ENCODE results near the gene SCN2B.
"Not testable (repeated sequence)": the region's sequence is repeated elsewhere in the genome, so short reads cannot be mapped to it uniquely, and the experiment has no call there.

Gene SCN2B

GRCh38 chr11:118183691-118184090 is 7.3 kb upstream of the SCN2B start:
- H3K9me3 Mint-ChIP-seq; H3K4me3 Mint-ChIP-seq; H3K27ac Mint-ChIP-seq (ENCODE audit: low read depth); ATAC-seq (replicated peaks; ENCODE audit: extremely low read depth, poor library complexity, severe bottlenecking); H3K4me1 Mint-ChIP-seq; H3K36me3 Mint-ChIP-seq (ENCODE audit: insufficient read depth); DNase-seq (ENCODE audit: low spot score in 2 of 2): not testable (repeated sequence)
- peaks cover 25% of the 10 kb centered on the region for H3K27me3 Mint-ChIP-seq

- ATAC-seq (replicated peaks; ENCODE audit: extremely low read depth, poor library complexity, severe bottlenecking), result no peak
These were observed 3.9 kb upstream of the SCN2B start for GRCh38 chr11:118180300-118180703.

GRCh38 chr11:118176778-118177134 is 317 bp upstream of the SCN2B start:
- Mint-ChIP-seq H3K4me3 (no peak overlapping the region), H3K36me3 (ENCODE audit: insufficient read depth) (no peaks in the 10 kb centered on the region), H3K9me3 (no peaks in the 10 kb centered on the region), H3K4me1 (no peaks in the 10 kb centered on the region), H3K27me3 (peaks cover 48% of the 10 kb centered on the region), H3K27ac (ENCODE audit: low read depth) (no peak overlapping the region)
- ATAC-seq (replicated peaks; ENCODE audit: extremely low read depth, poor library complexity, severe bottlenecking) (no peak), DNase-seq (ENCODE audit: low spot score in 2 of 2) (no peak)

More at GRCh38 chr11:118180300-118180703, 3.9 kb upstream of the SCN2B start:
- H3K4me3 Mint-ChIP-seq, result no peak overlapping the region
- no peak overlapping the region for H3K27ac Mint-ChIP-seq (ENCODE audit: low read depth)
- H3K9me3 Mint-ChIP-seq, result no peaks in the 10 kb centered on the region
- H3K27me3 Mint-ChIP-seq, result peaks cover 35% of the 10 kb centered on the region
- H3K36me3 Mint-ChIP-seq (ENCODE audit: insufficient read depth), result peaks cover 3% of the 10 kb centered on the region
- H3K4me1 Mint-ChIP-seq, result no peaks in the 10 kb centered on the region
- no peak for DNase-seq (ENCODE audit: low spot score in 2 of 2)

- Mint-ChIP-seq H3K36me3 (ENCODE audit: insufficient read depth) (no peaks in the 10 kb centered on the region), H3K9me3 (no peaks in the 10 kb centered on the region), H3K4me3 (no peak overlapping the region), H3K4me1 (no peaks in the 10 kb centered on the region), H3K27me3 (peaks cover 45% of the 10 kb centered on the region), H3K27ac (ENCODE audit: low read depth) (no peak overlapping the region)
- no peak for DNase-seq (ENCODE audit: low spot score in 2 of 2)
- no peak for ATAC-seq (replicated peaks; ENCODE audit: extremely low read depth, poor library complexity, severe bottlenecking)
These were observed 1.1 kb downstream of the SCN2B start for GRCh38 chr11:118175031-118175992.

- Mint-ChIP-seq H3K27me3 (peaks cover 48% of the 10 kb centered on the region), H3K36me3 (ENCODE audit: insufficient read depth) (no peaks in the 10 kb centered on the region), H3K4me3 (no peak overlapping the region), H3K9me3 (no peaks in the 10 kb centered on the region), H3K4me1 (no peaks in the 10 kb centered on the region), H3K27ac (ENCODE audit: low read depth) (no peak overlapping the region)
- no peak for DNase-seq (ENCODE audit: low spot score in 2 of 2)
- ATAC-seq (replicated peaks; ENCODE audit: extremely low read depth, poor library complexity, severe bottlenecking), result no peak
These were observed 2.4 kb downstream of the SCN2B start for GRCh38 chr11:118174006-118174567.

GRCh38 chr11:118172356-118172755 is 4.1 kb downstream of the SCN2B start:
- no peak overlapping the region for H3K4me3 Mint-ChIP-seq
- no peak overlapping the region for H3K27ac Mint-ChIP-seq (ENCODE audit: low read depth)
- ATAC-seq (replicated peaks; ENCODE audit: extremely low read depth, poor library complexity, severe bottlenecking) (no peak), DNase-seq (ENCODE audit: low spot score in 2 of 2) (no peak)
- peaks cover 64% of the 10 kb centered on the region for H3K27me3 Mint-ChIP-seq
- no peaks in the 10 kb centered on the region for H3K36me3 Mint-ChIP-seq (ENCODE audit: insufficient read depth)
- H3K4me1 Mint-ChIP-seq, result no peaks in the 10 kb centered on the region
- no peaks in the 10 kb centered on the region for H3K9me3 Mint-ChIP-seq

GRCh38 chr11:118171269-118172062 is 5.0 kb downstream of the SCN2B start:
- ATAC-seq (replicated peaks; ENCODE audit: extremely low read depth, poor library complexity, severe bottlenecking), result peak; percentile 67
- peak; percentile 46 to 60 for DNase-seq (ENCODE audit: low spot score in 2 of 2)
- H3K27ac Mint-ChIP-seq (ENCODE audit: low read depth), result no peak overlapping the region
- H3K27me3 Mint-ChIP-seq, result peaks cover 64% of the 10 kb centered on the region
- H3K9me3 Mint-ChIP-seq, result no peaks in the 10 kb centered on the region
- H3K4me3 Mint-ChIP-seq, result no peak overlapping the region
- no peaks in the 10 kb centered on the region for H3K36me3 Mint-ChIP-seq (ENCODE audit: insufficient read depth)
- H3K4me1 Mint-ChIP-seq, result no peaks in the 10 kb centered on the region

GRCh38 chr11:118170882-118171268 is 5.6 kb downstream of the SCN2B start:
- Mint-ChIP-seq H3K27me3 (peaks cover 59% of the 10 kb centered on the region), H3K4me1 (no peaks in the 10 kb centered on the region), H3K9me3 (no peaks in the 10 kb centered on the region), H3K27ac (ENCODE audit: low read depth) (no peak overlapping the region), H3K4me3 (no peak overlapping the region), H3K36me3 (ENCODE audit: insufficient read depth) (no peaks in the 10 kb centered on the region)
- no peak for DNase-seq (ENCODE audit: low spot score in 2 of 2)
- no peak for ATAC-seq (replicated peaks; ENCODE audit: extremely low read depth, poor library complexity, severe bottlenecking)

- Mint-ChIP-seq H3K27ac (ENCODE audit: low read depth) (no peak overlapping the region), H3K27me3 (peaks cover 53% of the 10 kb centered on the region)
These were observed 6.2 kb downstream of the SCN2B start for GRCh38 chr11:118170231-118170630.

GRCh38 chr11:118169300-118170140 is 6.9 kb downstream of the SCN2B start:
- ATAC-seq (replicated peaks; ENCODE audit: extremely low read depth, poor library complexity, severe bottlenecking) (no peak), DNase-seq (ENCODE audit: low spot score in 2 of 2) (no peak)
- no peak overlapping the region for H3K4me3 Mint-ChIP-seq
- H3K27ac Mint-ChIP-seq (ENCODE audit: low read depth), result no peak overlapping the region
- peaks cover 50% of the 10 kb centered on the region for H3K27me3 Mint-ChIP-seq
- H3K4me1 Mint-ChIP-seq, result no peaks in the 10 kb centered on the region
- no peaks in the 10 kb centered on the region for H3K9me3 Mint-ChIP-seq
- H3K36me3 Mint-ChIP-seq (ENCODE audit: insufficient read depth), result no peaks in the 10 kb centered on the region

More at GRCh38 chr11:118170231-118170630, 6.2 kb downstream of the SCN2B start:
- Mint-ChIP-seq H3K9me3 (no peaks in the 10 kb centered on the region), H3K36me3 (ENCODE audit: insufficient read depth) (no peaks in the 10 kb centered on the region), H3K4me3 (no peak overlapping the region), H3K4me1 (no peaks in the 10 kb centered on the region)
- ATAC-seq (replicated peaks; ENCODE audit: extremely low read depth, poor library complexity, severe bottlenecking), result no peak
- no peak for DNase-seq (ENCODE audit: low spot score in 2 of 2)

- ATAC-seq (replicated peaks; ENCODE audit: extremely low read depth, poor library complexity, severe bottlenecking), result no peak
- no peak for DNase-seq (ENCODE audit: low spot score in 2 of 2)
- H3K27ac Mint-ChIP-seq (ENCODE audit: low read depth), result no peak overlapping the region
- no peaks in the 10 kb centered on the region for H3K36me3 Mint-ChIP-seq (ENCODE audit: insufficient read depth)
- H3K4me1 Mint-ChIP-seq, result no peaks in the 10 kb centered on the region
- H3K9me3 Mint-ChIP-seq, result no peaks in the 10 kb centered on the region
- H3K27me3 Mint-ChIP-seq, result peaks cover 52% of the 10 kb centered on the region
- no peak overlapping the region for H3K4me3 Mint-ChIP-seq
These were observed 7.7 kb downstream of the SCN2B start for GRCh38 chr11:118168751-118169150.

- H3K4me1 Mint-ChIP-seq, result no peaks in the 10 kb centered on the region
- DNase-seq (ENCODE audit: low spot score in 2 of 2), result no peak
- H3K36me3 Mint-ChIP-seq (ENCODE audit: insufficient read depth), result no peaks in the 10 kb centered on the region
- no peak overlapping the region for H3K27ac Mint-ChIP-seq (ENCODE audit: low read depth)
- no peak overlapping the region for H3K4me3 Mint-ChIP-seq
- ATAC-seq (replicated peaks; ENCODE audit: extremely low read depth, poor library complexity, severe bottlenecking), result no peak
- H3K27me3 Mint-ChIP-seq, result peaks cover 56% of the 10 kb centered on the region
- H3K9me3 Mint-ChIP-seq, result no peaks in the 10 kb centered on the region
These were observed 8.1 kb downstream of the SCN2B start for GRCh38 chr11:118168316-118168715.
